ENCODE data around the gene KRTAP4-12.

- TF ChIP-seq POLR2AphosphoS5 (IDR thresholded peaks at IDR 0.05), result no peak
- TF ChIP-seq, protein P1, sequence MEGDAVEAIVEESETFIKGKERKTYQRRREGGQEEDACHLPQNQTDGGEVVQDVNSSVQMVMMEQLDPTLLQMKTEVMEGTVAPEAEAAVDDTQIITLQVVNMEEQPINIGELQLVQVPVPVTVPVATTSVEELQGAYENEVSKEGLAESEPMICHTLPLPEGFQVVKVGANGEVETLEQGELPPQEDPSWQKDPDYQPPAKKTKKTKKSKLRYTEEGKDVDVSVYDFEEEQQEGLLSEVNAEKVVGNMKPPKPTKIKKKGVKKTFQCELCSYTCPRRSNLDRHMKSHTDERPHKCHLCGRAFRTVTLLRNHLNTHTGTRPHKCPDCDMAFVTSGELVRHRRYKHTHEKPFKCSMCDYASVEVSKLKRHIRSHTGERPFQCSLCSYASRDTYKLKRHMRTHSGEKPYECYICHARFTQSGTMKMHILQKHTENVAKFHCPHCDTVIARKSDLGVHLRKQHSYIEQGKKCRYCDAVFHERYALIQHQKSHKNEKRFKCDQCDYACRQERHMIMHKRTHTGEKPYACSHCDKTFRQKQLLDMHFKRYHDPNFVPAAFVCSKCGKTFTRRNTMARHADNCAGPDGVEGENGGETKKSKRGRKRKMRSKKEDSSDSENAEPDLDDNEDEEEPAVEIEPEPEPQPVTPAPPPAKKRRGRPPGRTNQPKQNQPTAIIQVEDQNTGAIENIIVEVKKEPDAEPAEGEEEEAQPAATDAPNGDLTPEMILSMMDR (IDR thresholded peaks at IDR 0.05), result no peak
- TF ChIP-seq EP300 (IDR thresholded peaks at IDR 0.05), result no peak
- no peak for TF ChIP-seq POLR2A (IDR thresholded peaks at IDR 0.05)
These were observed 1.1 kb upstream of the KRTAP4-12 start for GRCh38 chr17:41125064-41125463.

Data from suprapubic skin (tissue), 4 donors.